GM12874 (cell line): ENCODE results near the gene NEURL1B.

Experiments used
- TF ChIP-seq, protein P1 (sequence below): IDR thresholded peaks from 2 replicates; pipeline ENCODE4 v1.5.1; 2011; ENCODE audit warnings: low read depth, mild to moderate bottlenecking, control low read depth, low read length, moderate library complexity; ENCODE audit not compliant: insufficient read depth

Gene NEURL1B

DNA sequence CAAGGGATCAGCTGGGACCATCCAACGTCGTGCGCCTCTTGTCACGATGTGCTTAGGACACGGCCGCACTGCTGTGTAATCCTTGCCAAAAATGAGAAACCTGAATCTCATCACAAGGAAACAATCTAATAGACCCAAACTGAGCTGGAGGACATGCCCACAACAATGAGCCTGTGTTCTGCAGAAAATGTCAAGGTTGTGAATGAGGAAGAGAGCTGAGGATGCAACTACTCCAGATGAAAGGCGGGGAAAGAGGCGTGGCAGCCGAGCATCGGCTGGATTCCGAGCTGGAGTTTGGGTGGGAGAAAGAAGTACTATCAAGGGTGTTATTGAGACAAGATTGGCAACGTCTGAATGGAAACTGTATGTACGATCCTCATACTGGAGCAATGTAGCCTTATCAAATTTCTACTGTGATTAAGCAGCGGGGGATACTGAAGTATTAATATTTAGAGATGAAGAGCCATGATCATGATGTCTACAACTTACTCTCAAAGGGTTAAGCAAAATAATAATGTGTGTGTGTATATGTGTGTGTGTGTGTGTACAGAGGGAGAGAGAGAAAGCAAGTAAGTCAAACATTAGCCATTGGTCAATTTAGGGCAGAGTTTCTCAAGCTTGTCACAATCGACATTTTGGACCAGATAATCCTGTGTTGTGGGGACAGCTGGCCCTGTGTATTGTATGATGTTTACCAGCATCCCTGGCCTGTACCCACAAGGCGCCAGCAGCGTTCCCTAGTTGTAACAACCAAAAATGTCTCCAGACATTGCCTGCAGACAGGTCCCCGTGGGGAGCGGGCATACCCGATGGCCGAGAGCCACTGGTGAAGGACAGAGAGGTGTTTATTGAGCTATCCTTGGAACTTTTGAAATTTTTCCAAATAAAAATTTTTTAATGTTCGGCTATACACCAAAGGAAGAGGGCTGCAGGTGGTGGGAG, 83.5 kb downstream of the NEURL1B start:
- TF ChIP-seq, protein P1, sequence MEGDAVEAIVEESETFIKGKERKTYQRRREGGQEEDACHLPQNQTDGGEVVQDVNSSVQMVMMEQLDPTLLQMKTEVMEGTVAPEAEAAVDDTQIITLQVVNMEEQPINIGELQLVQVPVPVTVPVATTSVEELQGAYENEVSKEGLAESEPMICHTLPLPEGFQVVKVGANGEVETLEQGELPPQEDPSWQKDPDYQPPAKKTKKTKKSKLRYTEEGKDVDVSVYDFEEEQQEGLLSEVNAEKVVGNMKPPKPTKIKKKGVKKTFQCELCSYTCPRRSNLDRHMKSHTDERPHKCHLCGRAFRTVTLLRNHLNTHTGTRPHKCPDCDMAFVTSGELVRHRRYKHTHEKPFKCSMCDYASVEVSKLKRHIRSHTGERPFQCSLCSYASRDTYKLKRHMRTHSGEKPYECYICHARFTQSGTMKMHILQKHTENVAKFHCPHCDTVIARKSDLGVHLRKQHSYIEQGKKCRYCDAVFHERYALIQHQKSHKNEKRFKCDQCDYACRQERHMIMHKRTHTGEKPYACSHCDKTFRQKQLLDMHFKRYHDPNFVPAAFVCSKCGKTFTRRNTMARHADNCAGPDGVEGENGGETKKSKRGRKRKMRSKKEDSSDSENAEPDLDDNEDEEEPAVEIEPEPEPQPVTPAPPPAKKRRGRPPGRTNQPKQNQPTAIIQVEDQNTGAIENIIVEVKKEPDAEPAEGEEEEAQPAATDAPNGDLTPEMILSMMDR, result no peak

DNA sequence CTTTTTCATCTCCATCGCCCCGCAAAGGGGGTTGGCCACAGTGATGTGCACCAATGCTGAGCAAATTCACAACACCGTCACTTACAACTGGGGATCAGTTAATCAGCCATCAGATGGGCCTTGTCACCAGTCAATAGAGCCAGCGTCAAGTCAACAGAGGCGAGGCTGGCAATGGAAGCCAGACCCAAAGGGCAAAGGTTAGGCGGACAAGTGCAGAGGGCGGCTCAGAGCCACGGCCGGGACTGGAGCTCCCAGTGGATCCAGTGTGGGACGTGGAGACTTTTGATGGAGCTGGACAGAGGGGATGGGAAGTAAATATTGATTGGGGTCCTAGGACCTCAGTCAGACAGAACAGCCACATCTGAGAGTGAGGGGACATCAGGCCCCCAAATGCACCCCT, 84.2 kb downstream of the NEURL1B start:
- TF ChIP-seq, protein P1, result no peak

DNA sequence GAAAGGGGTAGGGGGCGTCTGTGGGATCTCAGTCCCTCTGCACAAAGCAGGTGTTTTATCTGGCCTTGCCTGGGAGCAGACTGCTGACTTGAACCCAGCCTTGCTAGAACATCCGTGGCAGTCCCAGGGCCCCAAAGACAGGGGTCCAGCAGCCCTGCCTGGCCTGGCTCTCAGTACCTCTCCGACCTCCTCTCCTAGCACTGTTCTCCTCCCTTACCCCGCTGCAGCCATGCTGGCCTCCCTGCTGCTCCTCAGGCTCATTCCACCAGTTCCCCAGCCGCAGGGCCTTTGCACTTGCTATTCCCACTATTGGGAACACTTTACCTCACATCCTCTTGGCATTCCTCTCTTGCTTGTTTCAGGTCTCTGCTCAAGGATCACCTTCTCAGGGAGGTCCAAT, 84.7 kb downstream of the NEURL1B start:
- TF ChIP-seq, protein P1, result no peak

DNA sequence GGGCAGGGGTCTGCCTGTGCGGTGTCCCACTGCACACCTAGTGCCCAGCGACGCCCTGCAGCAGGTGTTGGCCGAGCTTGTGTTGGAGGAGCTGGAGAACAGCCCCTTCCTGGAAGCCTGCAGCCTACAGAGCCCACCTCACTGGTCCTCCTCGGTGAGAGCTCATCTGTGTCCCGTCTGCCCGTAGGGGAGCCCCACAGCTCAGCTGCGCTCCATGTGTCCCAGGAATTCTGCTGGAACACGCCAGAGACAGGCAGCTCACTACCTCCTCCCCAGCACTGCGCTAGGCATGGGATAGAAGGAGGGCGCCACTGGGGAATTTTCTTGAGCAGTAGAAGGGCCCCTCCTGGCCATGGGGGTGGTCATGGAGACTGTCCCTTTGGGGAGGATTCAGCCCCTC, 85.9 kb downstream of the NEURL1B start:
- TF ChIP-seq, protein P1, result no peak

DNA sequence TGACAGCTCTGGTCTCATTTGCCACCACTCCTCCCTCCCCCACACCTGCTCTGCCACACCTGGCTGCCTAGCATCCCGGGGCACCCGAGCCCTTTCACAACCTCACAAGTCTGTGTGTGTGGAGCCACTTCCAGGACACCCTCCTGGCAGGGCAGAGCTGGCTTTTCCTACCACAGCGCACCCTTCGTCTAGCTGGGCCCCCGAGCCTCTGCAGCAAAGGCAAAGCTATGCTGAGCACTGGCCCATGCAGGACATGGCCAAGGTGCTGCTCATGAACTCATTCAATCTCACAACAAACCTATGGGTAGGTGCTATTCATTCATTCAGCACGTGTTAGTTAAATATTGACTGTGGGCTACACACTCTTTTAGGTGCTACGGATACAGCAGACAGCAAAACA, 86.5 kb downstream of the NEURL1B start:
- TF ChIP-seq, protein P1, result no peak

DNA sequence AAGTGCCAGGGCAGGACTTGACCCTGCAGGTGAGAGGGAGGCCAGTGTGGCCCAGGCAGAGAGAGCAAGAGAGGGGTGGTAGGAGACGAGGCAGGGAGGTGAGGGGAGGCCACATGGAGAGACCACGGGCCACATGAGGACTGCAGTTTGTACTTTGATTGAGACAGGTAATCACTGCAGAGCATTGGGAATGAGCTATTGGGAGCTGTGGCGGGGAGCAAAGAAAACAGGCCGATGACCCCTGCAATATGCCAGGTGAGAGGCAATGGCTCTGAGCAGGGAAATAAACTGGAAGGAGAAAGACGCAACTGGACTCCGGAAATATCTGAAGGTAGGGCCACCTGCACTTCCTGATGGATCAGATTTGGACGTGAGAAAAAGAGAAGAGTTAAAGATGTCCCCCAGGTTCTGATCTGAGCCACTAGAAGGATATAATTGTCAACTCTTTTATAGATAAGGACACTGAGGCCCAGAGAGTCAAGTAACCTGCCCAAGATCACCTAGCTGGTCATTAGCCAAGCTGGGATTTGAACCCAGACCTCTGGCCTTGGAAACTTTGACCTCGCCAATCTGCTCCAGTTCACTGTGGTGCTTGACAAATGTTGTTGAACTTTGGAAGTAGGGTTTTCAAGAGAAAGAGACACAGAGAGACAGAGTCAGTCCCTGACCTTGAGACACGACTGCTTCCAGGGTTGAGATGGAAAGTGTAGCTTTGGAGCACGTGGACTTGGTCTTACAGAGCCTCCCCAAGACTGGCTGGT, 87.6 kb downstream of the NEURL1B start:
- TF ChIP-seq, protein P1, result no peak

DNA sequence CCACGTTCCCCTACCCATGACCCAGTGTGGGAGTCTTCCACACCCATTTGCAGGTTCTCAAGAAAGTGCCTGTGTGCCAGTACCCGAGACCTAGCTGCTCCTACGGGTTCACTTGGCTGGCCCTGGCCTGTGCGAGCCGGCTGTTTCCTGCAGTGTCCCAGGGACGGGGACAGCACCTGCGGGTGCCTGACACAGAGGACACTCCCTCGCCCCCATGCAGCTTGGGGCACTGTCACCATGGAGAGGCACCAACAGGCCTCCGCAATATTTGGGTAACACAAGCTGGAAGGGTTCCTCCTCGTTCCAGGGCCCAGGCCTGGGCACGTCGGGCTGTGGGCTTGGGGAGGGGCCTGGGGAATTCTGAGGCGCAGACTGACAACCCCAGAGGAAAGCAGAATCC, 88.5 kb downstream of the NEURL1B start:
- TF ChIP-seq, protein P1, result no peak
